GM18511 (cell line): ENCODE results near the gene KCNJ4.

Experiments
- ATAC-seq: cut with Tn5 transposase; IDR thresholded peaks from one replicate; pipeline ENCODE4 v1.9.1; 2021; ENCODE audit warnings: mild to moderate bottlenecking, moderate library complexity; ENCODE audit not compliant: unreplicated experiment

KCNJ4 gene

DNA sequence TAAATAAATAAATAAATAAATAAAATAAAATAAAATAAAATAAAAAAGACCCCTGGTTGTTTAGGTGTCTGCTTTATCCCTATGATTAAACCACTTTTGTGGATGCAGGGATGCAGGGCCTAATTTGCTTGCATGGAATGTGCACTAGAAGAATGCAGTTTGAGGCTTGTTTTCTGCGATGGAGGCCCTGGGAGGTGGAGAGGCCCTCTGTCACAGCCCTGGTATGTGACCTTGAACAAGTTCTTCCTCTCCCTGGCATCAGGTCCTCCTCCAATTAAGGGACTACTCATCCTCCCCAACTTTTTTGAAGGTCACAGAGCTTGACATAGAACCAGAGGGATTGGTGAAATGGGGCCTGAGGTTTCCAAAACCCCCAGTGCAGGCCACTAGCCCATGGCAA is 22.7 kb downstream of the KCNJ4 start:
- no peak for ATAC-seq

DNA sequence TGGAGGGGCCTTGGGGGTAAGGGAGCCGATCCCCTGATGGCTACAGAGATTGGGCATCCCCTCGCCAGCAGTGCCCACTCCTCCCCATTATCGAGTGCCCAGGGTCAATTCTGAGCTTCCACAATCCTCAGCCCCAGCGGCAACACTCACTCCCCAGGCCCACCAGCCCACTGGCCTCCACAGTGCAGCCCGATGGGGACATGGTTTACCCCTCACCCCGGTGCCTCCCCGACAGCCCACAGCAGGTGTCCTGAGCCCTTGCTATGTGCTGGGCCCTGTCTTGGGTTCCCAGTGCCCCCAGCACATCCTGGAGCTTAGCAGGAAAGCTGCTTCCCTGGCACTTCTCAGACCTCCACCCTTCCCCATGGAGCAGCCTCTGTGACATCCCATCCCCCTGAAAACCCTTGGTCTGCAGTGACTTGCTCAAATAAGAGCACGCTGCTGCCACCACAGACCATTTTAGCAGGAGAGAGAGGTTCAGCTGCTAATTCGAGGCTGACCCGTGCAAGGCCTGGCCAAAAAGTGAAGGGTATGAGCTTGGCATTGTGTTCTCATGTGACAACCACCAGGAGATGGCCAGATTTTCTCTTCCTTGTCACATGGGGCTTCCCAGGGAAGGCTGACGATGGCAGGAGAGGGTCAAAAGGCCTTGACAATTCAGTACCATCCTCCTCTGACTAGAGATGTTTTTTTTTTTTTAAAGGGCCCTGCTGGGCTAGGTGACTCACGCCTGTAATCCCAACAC is 23.6 kb downstream of the KCNJ4 start:
- ATAC-seq: no peak

DNA sequence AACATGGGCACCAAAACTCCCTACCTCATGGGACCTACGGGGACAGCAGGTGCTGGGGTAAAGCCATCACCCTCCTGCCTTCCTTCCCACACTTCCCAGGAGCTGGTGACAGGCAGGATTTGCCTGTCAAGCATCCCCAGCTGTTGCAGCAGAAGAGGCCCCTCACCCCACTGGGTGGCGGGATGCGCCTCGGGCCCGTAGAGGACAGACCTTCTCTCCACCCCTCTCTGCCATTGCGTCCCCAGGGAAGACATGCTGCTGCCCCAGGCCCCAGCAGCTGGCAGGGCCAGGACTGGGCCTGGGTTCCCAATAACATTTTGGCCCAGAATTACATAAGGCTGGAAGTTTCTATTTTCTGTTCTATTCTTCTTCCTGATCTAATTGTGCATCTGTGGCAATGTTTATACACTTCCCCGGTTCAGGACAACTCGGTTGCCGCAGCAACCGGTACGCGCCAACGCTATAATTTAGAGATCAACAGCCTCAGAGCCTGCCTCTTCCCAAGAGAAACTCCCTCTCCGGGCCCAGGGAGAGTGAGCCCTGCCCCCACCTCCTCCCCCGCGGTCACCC is 25.4 kb downstream of the KCNJ4 start:
- no peak for ATAC-seq

DNA sequence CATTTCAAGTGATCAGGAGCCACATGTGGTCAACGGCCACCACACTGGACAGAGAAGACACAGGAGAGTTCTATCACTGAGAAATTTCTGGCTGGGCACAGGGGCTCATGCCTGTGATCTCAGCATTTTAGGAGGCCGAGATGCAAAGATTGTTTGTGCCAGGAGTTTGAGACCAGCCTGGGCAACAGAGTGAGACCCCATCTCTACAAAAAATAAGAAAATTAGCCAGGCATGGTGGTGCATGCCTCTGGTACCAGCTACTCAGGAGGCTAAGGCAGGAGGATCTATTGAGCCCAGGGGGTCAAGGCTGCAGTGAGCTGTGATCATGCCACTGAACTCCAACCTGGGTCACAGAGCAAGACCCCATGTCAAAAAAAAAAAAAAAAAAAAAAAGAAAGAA is 26.3 kb downstream of the KCNJ4 start:
- no peak for ATAC-seq

DNA sequence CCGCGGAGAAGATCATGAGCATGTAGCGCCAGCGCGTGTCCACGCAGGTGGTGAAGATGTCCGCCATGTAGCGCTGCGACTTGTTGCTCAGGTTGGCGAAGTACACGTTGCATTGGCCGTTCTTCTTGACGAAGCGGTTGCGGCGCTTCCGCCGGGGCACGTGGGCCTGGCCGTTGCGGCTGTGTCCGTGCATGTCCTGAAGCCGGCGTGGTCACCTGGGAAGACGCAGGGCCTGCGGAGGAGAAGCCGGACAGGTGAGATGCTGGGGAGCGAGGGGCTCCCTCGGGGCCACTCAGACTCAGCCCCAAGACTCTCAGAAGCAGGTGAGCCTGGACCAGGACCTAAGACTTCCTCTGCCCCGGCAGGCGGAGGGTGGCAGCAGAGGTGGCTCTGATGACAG is 27.1 kb downstream of the KCNJ4 start:
- no peak for ATAC-seq

DNA sequence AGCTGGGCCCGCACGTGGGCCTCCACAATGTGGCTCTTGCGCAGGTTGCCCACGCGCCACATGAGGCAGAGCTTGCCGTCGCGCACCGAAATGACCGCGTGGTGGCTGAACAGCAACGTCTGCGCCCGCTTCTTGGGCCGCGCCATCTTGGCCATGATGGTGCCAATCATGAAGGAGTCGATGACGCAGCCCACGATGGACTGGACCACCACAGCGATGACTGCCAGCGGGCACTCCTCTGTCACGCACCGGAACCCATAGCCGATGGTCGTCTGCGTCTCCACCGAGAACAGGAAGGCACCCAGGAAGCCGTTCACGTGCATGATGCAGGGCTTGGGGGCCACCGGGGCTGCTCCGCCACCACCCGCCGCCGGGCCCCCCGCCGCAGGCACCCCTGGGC is 27.5 kb downstream of the KCNJ4 start:
- no peak for ATAC-seq

DNA sequence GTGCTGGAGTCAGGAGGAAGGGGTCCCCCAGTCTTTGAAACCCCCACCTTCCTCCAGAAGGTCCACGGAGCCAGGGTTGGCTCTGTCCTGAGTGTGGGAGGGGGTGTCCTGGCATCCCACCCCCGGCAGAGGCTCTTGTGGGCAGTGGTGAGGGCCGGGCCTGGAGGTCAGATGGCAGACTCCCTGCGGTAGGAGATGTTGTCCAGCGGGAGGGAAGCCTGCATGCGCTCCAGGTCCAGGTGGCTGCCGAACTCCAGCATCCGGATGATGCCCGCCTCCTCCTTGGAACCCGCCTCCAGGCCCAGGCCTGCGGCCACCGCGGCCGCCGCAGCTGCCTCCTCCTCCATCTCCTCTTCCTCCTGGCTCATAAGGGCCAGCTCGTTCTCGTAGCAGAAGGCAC is 28.4 kb downstream of the KCNJ4 start:
- no peak for ATAC-seq

DNA sequence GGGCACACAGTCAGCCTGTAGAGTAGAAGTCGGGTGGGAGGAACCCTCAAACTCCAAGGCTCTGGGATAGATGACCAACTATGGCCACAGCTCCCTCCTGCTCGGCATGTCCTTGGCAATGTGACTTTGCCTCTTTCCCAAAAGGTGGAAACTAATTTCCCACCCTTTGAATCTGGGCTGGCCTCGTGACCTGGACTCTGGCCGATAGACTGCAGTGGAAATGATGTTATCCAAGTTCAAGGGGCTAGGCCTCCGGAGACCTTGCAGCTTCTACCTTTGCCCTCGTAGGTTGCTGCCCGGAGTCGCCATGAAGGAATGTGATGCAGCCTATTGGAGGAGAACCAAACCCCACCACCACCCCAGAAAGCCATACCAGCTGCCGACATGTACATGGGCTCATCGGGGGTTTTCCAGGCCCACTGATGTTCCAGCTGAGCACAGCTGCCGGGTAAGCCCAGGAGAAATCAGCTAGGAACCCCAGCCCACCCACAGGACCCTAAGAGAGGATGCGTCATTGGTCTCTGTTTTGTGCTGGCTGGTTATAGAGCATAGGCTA is 30.4 kb downstream of the KCNJ4 start:
- no peak for ATAC-seq

DNA sequence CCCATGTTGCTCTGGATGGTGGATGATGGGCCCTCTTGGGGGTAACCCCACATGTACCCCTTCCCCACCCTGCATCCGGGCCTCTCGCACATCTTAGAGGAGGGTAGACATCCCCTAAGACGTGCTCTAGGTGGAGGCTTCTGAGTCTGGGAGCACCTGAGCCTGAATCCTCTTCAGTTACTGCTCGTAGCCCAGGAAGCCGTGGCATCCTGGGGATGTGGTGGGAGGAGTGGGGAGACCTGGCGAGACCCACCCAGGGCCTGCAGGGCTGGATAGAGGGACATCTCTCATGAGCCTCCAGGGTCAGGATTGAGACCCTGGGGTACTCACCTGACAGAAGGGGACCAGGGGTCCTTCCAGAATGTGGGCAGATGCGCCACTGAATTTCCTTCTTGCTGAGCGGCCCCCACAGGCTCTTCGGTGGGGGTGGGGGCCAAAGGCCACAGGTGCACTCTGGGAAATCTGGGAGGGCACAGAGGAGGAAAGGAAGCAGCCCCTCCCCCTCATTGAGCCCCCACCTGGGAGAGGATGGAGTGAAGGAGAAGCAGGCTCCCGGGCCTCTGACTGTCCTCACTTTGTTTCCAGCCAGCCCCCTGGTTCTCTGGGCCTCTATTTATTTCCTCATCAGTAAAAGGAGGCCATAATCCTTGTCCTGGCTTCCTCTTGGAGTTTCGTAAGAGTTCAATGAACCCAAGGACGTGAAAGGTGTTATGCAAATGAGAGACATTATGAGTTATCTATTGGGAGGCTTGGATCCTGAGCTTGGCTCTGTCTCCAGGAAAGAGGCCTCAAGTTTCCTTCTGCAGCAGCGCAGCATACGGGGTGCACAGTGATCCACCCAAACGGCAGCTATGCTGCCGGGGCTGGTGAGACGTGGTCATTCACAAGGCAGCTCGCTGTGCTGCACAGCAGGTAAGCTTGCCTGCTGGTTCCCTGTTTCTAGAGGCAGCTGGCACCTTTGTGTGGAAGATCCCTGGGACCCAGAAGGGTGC is 31.2 kb downstream of the KCNJ4 start:
- no peak for ATAC-seq

DNA sequence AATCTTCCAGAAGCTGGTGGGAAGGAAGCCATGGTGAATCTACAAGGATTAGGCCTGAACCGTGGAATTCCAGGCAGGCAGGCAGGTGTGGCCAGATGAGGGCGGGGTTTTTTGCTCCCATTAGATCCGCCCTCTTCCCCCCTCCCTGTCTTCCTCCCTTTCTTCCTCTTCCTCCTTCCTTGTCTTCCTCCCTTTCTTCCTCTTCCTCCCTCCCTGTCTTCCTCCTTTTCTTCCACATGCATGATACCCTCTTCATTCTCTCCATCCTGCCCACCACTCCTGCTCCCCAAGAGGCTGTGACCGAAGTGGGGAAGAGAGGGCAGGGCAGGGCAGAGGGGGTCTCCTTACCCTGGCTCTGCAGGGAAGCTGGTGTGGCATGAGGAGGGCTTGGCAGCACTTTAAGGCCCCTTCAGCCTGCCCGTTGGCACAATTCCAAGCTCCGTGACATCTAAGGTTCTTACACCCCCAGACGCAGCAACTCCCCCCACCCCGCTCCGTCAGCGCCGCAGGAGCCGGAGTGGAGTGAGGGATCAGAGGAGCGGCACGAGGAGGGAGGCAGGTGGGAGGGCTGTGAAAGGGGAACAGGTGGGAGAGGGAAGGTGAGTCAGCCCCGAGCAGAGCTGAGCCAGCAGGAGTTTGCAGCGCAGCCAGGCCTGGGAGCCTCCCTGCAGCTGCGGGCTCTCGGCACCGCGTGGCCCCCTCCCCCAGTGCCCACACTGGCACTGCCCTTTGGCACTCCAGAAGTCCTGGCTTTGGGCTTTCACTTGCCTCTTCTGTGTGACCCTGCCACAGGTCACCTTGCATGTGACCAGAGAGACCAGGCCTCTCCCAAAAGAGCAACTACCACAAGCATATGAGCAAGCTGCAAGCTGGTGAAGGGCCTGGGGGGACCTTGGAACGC is 32.1 kb downstream of the KCNJ4 start:
- no peak for ATAC-seq

DNA sequence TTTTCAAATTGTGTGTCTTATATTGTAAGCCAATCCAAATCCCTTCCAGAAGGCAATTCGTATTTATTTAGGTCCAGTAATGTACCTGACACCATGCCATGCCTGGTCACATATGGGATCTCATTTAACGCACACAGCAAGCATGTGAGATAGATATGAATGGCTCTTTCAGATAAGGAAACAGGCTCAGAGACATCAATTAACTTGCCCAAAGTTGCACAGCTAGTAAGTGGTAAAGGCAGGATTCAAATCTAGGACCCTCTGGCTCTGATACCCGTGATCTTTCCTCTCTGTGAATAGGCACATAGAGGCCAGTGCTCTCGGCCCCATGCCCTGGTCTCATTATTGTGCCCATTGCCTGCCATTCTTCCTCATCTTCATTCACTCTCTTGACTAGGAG is 34.3 kb downstream of the KCNJ4 start:
- ATAC-seq: no peak

DNA sequence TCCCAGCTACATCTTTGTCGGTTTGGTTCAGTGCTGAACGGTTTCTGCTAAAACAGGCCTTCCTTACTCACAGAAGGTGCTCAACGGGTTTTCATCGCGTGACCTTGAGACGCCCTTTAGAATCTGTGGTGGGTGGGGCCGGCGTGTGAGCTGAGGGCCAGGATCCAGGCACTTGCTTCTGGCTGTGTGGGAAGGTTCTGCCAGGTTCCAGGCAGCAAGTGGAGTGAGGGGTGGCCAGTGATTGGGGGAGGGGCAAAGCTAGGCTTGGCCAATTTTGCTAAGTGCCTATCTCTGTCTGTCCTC is 35.2 kb downstream of the KCNJ4 start:
- no peak for ATAC-seq

DNA sequence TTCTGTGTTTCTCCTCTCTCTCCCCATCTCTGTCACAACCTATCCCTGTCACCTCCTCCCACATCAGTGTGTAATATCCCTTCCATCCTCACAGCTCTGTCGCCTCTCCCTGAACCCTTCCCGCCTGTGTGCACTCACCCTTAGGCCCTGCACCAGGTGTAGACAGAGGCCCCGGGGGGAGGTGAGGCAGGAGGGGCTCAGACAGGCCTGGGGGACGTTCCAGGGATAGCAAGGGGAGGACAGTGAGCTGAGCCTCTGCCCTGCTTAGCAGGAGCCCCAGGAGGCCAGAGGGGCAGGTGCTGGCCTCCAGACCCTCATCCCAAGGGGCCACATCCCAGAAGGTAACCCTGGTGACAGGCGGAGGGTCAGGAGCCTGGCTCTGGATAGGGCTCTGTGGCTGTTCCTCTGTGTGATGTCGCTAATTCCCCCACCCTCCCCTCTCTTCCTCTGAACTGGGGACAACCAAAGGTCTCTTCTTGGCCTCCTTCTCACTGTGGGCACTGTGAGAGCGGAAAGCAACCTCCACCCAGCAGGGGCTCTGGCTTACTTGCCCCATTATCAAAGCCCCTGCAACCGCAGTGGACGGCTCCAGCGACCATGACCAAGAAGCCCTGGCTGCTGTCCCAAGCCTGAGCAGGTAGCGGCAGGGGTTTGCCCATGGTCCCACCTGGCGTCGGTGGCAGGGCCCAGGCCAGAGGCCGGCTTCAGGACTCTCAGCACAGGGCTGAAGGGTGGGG is 35.7 kb downstream of the KCNJ4 start:
- no peak for ATAC-seq

DNA sequence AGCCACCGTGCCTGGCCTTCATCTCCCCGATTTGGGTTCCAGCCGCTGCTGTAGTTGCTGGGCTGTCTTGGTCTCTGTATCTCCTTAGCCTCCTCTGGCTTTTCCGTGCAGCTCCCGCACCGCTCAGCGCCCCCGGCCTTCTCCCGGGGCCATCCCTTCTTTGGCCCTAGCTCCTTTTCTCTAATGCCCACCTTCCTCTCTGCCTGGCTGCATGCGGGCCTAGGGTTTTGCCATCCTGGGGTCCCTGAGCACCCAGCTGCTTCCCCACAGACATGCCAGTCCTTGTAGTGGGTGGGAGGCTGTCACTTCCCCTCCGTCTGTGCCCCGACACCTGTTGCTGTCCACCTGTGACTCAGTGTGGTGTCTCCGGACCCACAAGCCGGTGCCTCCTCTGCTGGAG is 36.4 kb downstream of the KCNJ4 start:
- no peak for ATAC-seq

DNA sequence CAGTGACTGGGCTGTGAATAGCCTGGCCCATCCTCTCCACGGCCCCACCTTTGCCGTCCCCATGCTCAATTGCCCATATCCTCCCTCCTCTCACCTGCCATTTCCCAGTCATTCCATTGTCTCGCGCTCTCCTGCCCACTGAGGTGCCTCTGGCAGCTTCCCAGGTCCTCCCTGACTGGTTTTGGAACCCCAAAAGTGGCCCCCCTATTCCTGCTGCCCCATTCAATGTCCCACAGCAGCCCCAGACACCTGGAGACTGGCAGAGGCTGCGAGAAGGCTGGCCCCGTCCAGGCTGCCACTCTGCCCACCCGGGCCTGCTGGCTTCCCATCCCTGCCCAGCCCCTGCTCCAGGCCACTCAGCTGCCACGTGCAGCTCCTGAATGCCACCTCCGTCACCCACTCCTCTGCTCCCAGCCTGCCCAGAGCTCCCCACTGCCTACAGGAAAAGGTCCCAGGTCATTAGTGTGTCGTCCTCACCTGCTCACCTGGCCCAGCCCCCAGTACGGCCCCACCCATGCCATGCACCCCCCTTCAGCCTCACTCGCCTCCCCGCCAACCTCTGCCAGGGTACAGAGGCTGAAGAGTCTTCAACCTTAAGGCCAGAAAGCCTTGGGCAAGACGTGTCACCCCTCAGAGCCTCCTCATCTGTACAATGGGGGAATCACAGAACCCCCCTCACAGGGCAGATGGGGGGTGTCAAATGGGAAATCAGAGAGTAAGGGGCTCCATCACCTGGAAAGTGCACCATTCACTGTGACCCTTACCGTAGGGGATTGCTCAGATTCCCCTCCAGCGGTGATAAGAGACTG is 37.5 kb downstream of the KCNJ4 start:
- ATAC-seq: no peak

DNA sequence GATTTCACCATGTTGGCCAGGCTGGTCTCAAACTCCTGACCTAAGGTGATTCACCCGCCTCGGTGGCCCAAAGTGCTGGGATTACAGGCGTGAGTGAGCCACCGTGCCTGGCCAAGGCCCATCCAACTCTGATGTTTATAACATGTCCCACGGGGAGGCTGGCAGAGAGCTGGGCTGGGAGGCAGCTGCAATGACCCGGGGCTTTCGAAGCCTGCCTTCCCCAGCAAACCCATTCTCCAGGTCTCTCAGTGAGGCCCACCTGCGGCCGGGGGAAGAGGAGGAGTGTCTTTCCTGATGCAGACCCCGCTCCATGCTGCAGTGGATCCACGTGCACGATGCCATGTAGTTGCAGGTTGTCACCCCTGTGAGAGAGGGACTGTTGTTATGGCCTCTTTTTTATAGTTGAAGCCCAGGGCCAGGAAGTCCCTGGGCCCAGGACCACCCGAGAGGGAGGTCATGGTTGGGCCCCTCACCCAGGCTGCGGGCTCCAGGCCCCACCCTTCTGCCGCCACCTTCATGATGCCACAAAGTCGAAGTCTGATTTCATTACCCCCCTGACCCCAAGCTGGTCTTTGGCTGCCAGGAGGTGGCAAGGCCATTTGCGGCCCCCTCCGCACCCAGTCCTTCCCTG is 38.3 kb downstream of the KCNJ4 start:
- ATAC-seq: no peak

DNA sequence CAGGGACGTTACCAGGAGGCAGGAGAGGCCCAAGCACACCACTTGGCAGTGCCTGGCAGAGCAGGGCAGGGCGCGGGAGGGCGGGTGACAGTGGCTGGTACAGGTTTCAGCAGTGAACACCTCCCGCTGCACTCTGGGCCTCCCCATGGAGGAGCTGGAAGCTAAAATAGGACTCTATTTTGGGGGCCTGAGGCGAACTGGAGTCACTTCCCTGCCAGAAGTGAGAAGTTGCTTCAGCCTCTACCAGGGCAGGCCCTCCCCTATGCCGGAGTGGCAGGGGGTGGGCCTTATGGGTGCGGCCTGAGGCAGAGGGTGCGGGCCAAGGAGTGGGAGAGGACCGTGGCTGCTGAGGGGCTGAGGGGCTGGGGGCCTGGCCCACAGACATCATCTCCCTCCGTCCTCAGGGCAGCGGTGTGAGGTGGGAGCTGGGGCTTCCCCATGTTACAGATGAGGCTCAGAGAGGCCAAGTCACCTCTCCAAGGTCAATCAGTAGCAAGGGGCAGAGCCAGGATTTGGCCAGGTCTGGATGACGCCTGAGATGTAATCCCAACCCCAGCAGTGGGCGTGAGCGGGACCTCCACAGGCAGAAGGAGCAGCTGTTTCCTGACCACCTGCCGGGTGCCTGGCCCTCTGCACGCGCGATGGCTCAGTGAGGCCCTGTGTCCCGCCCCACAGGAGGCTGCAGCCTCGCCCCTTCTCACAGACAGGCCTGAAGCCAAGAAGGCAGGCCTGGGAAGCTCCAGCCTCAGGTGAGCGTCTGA is 39.3 kb downstream of the KCNJ4 start:
- ATAC-seq: no peak

DNA sequence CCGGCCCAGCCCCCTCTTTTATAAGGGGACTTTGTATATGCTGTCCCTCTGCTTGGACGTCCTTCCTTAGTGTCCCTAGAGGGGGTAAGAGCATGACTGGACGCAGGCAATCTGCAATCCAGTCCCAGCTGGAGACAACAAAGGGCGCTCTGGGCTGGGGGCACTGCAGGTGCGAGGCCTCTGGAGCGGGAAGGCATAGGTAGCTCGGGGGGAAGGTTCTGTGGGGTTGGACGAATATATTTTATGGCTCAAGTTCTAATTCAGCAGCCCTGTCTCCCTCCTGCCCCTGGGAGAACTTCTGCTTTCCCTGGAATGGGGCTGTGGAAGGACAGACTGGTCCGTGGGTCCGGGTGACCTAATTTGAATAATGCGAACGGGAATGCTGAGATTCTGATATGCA is 40.0 kb downstream of the KCNJ4 start:
- no peak for ATAC-seq
